Measurements from ENCODE around the gene EXO1. TPM values are rescaled to one million over a fixed set of nuclear protein-coding genes. Genes with fewer than 3 reads are reported as not detected.
"Not testable (repeated sequence)": the region's sequence is repeated elsewhere in the genome, so short reads cannot be mapped to it uniquely, and the experiment has no call there.

The EXO1 gene
- total RNA-seq, result 6.8 and 17.6 TPM in 2 replicates

DNA sequence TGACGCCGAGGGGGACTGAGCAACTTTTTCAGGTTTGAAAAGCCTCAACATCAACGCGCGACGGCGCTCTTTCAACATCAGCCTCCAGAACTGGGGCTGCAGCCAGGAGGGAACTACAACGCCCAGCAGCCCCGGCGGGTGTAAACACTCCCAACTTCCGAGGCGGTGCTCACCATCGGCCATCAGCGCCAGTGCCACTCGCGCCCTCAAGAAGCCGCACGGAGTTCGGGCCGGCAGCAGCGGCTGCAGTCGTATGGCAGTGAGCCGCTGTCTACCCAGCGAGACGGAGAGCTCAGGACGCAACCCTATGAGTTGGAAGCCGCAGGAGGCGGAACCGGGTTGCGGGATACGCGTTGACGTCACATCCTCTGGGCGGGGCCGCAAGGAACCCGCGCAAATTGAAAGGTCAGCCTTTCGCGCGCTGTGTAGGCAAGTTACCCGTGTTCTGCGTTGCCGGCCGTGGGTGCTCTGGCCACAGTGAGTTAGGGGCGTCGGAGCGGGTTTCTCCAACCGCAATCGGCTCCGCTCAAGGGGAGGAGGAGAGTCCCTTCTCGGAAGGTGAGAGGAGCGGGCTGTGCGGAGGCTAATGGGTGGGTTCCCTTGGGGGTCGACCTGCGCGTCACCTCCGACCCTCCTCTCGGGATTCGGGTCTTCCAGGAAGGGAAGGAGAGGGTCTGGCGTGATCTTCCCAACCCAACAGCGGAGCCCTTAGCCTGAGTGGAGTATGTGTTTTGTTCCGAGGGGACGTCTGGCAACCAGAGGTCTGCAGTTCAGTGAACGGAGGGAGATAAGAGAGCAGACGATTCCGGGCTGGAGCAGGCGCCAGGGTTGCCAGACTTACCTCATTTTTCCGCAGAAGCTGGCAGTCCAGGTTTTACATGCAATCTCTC, at the start of gene EXO1:
Gene EXO1 (plus strand): TSS at position 409 of the 890 bp plus-strand sequence. CDS start 2,222 bp downstream, outside the sequence.
- DNase-seq, result peak; percentile 93

DNA sequence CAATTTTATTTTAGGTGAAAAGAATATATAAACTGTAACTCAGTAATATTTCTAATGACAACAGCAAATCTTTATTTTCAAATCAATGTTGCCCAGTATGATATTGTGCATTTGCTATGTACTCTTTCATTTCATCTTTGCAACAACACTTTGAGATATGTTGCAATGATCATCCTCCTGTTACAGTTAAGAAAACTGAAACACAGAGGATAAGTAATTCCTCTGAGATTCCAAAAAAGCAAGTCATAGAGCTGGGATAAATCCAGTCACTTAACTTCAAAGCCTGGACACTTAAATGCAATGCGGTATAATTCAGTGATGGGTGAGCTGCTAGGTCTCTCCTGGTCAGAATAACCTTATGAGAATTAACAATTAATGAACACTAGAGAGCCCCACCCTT, 48.6 kb upstream of the EXO1 start:
- no peak for DNase-seq

DNA sequence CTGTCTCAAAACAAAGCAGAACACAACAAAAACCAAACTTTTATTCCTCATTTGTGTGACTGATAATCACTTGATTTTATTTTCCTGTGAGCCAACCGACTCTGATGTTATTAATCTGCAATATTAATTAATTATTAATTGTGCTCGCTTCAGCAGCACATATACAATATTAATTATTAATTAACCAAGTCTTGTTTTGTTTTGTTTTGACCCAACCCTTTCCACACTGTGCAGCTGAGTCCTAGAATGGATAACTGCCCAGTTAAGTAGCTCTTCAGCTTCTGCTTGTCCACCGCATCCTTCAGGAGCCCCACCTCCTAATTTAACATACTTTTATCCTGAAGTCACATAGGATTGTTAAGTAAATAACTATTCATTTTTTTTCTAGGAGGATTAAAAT, 47.4 kb upstream of the EXO1 start:
- no peak for DNase-seq

DNA sequence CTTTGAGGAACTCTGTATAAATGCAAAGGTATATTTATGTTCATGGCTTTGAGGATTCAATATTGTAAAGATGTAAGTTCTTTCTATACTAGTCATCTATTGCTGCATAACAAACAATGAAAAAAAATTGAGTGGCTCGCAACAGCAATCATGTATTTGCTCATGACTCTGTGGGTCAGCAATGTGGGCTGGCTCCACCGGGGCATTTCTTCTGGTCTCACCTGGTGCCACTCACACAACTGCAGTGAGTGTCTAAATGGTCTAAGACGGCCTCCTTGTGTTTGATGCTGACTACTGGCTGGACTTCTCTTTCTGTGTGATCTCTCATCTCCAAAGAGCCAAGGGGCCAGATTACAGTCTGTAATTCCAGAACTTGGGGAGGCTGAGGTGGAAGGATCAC, 45.1 kb upstream of the EXO1 start:
- no peak for DNase-seq

DNA sequence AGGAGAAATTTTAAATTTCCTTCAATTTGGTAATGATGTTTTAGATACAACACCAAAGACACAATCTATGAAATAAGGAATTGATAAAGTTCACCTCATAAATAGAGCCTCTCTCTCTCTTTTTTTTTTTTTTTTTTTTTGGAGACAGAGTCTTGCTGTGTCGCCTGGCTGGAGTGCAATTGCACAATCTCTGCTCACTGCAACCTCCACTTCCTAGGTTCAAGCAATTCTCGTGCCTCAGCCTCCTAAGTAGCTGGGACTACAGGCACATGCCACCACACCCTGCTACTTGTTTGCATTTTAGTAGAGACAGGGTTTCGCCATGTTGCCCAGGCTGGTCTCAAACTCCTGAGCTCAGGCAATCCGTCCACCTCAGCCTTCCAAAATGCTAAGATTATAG, 43.3 kb upstream of the EXO1 start:
- DNase-seq, result not testable (repeated sequence)

DNA sequence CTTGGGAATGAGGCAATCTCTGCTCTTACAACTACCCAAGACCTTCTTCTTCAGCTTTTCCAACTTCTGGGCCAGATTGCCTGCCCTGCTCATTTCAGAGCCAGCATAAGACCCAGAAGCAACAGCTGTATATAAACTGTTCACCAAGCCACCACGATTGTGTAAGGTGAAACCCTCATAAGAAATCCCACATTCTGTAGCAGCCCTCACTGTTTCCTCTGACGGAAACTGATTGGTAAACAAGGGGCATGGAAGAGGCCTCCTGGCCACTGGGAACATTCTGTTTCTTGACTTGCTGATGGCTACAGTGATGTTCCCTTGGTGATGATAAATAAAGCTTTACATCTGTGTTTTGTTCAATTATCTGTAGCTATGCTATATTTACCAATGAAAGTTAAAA, 39.7 kb upstream of the EXO1 start:
- no peak for DNase-seq

DNA sequence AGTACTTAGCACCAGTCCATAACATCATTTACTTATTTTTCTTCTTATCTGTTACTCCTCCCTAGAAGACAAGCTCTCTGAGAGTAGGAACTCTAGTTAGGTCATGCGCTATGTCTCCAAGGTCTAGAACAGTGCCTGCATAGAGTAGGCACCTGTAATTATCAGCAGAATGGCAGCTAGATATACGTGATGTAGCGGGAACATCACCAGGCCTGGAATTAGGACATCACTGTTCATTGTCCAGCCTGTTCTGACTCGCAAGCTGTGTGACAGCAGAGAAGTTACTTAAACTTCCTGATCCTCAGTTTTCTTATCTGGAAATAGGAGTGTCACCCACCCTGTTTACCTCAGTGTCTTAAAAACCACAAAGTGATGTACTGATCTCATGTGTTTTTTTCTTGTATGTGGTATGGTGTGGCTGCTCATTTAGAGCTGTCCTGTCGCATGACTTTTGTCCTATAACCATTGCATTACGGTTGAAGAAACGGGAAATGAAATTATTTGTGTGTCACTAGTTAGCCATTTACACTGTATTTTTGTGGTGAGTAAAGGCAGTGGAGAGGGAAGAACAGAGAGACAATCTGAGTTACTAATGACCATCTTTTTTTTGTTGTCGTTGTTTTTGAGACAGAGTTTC, 37.1 kb upstream of the EXO1 start:
- no peak for DNase-seq

DNA sequence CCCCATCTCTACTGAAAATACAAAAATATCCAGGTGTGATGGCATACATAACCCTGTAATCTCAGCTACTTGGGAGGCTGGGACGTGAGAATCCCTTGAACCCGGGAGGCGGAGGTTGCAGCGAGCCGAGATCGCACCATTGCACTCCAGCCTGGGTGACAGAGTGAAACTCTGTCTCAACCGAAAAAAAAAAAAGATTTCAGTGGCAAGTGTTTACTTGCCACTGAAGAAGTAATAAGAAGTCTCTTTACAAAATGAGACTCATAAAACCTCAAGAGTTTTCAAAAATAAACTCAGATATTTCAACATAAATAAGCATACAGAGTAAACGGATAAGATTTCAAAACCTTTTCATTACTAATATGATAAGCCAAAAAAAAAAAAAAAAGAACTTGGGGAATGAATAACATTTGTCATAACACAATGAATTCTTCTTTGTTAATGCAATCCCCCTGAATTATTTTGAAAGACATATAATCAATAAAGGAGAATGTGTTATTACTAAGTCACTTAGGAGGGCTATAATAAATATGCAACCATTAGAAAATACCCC, 34.2 kb upstream of the EXO1 start:
- DNase-seq, result no peak

DNA sequence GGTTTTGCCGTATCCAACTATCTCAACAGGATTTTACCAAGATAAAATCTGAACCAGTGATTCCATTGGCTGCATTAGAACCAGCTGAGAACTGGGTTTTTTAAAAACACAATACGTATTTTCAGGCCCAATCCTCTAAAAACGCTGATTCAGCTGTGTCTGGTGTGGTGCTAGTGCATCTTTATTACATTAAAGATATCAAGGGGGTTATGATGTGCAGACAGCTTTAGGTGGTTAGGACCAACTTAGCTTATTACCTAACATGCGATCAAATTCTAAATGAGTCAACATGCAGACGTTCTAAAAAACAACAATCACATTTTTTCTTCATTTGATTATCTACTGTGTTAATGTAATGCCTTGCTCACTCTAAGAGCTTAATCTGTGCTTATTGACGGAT, 32.0 kb upstream of the EXO1 start:
- no peak for DNase-seq

DNA sequence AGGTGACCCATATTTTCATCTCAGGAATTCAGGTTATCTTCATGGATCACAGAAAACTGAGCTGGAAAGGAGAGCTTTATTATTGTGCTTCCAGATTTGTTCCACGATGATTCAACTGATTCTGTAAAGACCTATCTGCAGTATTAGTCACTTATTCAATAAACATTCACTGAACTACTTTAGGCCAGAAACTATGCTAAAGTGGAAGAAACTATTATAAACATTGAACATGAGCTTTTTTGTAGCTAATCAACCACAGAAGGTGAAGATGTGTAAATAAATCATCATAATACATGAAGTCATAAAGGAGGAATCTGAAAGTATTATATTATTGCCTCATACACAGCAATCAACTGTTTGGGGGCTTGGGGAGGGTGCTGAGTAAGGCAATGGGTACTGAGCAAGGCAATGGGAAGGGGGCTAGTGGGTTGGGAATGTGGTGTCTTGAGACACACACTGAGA, 30.6 kb upstream of the EXO1 start:
- no peak for DNase-seq

DNA sequence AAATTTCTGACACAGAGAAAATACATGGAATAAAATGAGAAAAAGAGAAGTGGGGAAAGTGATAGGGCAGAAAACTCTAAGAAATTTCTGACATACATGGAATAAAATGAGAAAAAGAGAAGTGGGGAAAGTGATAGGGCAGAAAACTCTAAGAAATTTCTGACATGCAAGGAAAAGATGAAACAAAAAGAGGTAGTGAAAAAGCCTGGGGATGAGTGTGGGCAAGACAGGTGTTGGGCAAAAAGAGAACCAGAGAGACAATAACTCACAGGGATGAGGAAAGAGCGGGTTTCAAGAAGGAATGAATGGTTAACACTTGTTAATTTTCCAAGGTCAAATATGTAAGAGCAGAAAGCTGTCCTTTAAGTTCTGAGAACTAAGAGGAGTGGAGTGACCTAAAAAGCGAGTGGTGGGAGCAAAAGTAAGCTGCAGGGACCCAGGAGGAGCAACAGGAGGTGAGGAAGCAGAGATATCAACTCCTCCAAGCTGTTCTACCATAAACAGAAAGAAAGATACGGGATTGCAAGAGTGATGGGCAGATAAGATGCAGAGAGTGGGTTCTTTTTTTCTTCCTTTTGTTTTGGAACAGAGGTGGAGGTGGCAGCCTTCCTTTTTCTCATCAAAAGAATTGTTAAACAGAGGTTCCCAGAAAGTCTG, 29.9 kb upstream of the EXO1 start:
- no peak for DNase-seq

DNA sequence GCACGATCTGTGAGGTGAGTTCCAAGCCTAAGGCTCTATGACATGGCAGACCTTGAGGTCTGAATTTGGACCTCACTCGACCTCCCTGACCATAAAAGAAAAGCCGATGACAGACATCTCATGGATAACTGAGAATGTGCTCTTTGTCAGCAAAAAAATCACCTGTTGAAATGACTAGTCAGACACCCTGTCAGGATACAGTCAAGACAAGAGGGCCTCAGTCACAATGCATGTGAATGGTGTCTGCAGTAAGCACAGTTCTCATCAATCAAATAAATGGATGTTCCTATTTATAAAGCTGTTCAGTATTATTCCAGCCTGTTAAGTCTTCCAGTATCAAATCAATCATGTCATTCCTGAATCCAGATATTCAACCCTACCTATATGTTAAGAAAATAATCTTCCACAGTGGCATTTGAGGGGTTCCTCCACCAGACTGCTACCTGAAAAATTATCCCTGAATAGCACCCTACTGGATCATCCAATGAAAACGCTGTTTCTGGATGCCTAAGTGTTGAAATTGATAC, 28.6 kb upstream of the EXO1 start:
- no peak for DNase-seq

DNA sequence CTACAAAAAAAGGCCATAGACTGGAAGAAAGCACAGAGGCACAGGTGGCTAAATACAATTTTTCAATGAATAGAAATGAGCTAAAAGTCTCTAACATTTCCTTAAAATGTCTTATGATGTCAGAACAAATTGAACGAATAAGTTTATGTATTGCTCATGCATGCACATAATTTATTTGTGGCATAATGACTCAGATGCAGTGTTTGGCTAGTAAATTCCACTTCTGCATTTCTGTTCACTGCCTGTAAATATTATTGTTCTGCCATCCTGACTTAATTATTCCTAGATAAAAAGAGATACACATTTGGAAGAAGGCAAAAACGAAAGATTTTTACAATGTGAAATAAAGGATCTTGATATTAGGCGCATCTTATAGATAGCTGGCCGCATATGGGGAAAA, 26.6 kb upstream of the EXO1 start:
- no peak for DNase-seq

DNA sequence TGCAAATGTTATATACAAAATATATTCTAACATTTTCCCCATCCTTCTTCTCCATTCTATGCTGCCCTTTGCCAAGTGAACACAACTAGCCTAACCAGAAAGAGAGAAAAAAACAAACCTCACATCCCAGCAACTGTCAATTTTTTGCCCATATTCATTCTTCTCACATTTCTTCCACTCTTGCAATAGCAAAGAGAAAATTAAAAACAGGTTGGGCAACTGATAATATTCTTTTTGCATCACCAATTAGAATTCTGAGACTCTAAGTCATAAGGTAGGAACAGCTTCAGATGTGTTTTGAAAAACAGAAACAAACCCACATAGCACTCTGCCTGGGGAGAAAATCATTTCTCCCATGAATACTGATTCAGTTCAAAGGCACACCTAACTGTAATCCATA, 25.2 kb upstream of the EXO1 start:
- no peak for DNase-seq

DNA sequence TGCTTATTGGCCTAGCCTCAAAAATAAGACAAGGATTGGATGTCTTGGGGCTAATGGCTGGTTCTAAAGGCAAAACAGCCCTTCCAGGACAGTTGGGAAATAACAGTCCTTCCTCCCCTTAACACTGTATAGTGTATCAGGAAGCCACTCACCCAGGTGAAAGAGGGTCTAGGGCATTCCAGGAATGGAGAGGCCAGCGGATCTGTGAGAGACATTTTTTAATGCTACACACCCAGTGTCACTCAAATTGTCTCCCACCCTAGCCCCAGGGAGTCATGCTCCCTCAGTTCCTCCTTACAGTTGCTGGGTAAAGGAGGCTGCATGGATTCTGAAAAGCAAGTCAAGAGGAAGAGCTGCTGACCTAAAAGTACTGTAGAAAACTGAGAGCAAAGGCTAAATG, 24.1 kb upstream of the EXO1 start:
- DNase-seq, result no peak

DNA sequence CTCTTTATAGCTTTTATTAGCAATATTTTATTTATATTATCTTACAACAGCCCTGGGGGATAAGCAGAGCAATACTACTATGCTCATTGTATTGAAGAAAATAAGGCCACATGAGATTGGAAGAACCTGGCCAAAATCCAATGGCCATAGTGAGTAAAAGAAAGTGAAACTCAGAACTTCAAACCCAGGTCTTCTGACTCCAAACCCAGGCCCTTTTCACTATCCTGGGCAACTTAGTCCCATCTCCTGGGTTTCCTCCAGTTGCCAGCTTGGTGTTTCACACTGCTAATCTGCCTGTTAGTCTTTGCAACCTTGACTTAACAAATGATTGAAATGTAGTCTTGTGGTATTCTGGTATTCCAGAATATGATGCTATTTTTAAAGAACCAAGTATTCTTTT, 22.4 kb upstream of the EXO1 start:
- DNase-seq, result no peak

DNA sequence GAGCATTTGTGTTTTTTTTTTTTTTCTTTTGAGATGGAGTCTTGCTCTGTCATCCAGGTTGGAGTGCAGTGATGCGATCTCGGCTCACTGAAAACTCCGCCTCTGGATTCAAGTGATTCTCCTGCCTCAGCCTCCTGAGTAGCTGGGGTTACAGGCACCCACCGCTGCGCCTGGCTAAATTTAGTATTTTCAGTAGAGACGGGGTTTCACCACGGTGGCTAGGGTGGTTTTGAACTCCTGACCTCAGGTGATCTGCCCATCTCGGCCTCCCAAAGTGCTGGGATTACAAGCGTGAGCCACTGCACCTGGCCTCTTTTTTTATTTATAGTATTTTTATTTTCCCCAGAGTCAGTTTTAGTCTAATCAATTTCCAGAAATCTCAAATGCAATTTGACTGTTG, 21.4 kb upstream of the EXO1 start:
- not testable (repeated sequence) for DNase-seq

DNA sequence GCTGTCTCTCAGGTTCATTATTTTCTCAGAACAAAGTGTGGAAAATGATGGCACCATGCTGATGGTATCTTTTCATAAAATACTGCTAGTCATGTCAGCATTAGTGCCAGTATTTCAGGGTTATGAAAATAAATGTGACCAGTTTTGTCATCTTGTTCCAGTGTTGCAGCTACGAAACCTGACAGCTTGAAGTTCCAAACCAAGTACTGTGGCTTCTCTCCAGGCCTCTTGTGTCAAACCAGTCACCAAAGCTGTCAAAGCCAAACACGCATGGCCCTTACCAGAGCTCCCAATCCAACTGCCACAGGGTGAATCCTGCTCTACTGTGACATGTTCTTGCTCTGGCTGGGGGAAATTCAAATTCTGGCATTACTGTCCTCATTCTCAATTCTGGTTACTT, 20.7 kb upstream of the EXO1 start:
- DNase-seq, result no peak

DNA sequence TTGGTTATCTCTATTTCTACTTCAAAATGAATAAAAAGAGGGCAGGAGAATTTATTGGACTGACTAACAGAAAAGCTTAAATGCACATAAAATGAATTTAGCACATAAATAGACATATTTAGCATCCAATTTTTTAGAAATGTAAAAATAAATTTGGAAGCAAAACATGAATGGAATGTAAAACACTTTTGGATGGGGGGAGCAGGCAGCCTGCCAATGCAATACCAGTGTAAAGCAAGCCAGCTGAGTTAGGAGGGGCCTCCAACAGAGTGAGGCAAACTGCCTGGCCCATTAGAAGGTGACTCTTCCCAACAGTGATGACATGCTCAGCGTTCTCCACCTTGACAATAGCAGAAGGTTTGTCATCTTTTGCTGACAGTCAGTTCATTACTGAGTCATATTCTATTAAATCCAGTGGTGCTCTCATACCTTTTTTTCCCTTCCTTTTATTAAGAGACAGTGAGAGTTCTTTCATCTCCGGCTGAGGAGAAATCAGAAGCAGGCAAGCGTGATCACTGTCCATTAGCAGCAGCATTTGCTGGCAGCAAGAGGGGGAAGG, 19.5 kb upstream of the EXO1 start:
- DNase-seq, result no peak

DNA sequence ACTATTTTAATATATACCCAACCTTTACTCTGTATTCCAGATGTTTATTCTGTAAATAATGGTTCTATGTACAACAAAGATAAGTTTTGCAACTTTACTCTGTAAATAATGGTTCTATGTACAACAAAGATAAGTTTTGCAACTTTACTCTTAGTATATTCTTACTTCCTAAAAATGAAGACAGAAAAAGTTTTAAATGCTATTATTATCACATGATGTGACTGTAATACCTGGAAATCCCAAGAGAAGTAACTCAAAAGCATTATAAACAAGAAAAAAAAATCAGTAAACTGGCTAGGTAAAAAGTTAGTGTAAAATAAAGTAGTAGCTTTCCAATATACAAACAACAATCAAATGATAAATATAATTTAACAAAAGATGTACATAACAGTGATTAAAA, 18.5 kb upstream of the EXO1 start:
- DNase-seq, result no peak

DNA sequence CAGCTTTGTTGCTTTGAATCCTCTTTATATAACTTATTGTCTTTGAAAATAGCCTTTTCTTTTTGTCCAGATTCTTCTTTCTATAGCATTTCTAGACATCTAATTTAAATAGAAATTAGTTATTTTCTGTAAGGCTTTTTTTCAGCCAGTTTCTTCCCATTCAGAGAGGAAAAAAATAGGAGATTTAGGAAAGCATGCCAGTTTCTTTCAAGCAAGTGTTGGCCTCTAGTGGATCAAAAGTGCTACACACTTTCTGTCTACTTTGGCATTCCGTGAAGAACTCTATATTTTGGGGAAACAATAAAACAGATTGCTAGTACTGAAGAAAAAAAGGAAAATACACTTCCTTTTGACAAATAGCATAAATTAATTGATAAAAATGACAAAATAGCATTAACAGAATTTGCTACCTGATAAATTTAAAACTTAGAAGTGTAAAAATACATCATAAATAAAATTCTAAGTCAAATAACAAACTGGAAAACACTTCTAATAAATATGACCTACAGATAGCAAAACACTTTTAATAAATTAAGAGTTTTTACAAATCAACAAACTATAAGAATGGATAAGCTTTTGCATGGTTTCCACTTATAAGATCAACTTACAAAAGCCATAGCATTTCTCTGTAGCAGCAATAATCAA, 13.1 kb upstream of the EXO1 start:
- peak; percentile 62 for DNase-seq

DNA sequence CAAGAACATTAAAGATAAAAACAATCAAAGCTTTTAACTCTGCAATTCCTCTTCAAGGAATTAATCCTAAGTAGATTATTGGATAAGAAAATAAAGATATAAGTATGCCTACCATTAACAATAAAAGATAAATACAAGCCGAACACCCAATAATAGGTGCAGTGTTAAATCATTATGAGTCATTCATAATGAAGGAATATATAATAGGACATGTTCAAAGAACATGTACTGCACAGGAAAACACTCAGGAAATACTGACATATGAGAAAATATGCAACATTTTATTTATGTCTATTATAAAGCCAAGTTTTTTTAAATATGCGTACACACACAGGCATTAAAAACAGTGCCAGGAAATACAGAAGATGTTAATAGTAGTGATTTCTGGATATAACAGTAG, 11.1 kb upstream of the EXO1 start:
- peak; percentile 50 for DNase-seq

Measured in dermis blood vessel endothelial cell (primary cell).